ENCODE data around the gene OOEP.

OOEP gene

DNA sequence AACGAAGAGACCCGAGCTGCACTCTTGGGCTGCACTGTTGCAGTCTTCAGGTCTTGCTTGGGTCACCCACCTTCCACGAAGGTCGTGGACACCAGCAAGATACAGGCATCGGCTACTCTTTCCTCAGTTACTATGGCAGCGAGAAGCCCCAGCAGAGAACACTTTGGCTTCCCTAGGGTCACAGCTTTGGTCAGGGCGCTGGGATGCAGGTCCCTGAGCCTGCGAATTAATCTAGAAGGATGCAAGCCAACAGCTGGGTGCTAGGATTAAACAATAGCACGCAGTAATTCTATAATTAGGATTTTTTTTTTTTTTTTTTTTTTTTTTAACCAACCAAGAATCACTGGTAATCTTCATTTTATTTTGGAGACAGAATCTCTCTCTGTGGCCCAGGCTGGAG lies 5.1 kb downstream of the OOEP start:
- DNase-seq (ENCODE audit: low spot score), result no peak

DNA sequence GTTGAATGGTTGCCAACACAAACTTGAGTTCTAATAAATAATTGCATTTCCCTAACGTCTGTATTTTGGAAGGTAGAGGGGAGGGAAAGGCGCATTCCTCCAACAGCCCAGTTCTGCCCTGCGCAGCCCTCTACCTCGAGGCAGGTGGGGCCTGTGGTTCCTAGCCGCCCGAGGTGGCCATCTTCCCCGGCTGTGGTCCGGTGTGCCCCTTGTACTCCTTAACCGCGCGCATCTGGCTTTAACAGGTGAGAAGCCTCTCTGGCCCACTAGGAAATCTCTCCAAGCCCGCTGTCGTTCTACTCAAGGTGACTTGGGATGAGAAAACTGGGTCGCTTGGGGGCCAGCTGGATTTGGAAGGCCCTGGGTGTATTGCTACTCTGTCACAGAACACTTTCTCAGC lies 5.6 kb downstream of the OOEP start:
- no peak for DNase-seq (ENCODE audit: low spot score)

DNA sequence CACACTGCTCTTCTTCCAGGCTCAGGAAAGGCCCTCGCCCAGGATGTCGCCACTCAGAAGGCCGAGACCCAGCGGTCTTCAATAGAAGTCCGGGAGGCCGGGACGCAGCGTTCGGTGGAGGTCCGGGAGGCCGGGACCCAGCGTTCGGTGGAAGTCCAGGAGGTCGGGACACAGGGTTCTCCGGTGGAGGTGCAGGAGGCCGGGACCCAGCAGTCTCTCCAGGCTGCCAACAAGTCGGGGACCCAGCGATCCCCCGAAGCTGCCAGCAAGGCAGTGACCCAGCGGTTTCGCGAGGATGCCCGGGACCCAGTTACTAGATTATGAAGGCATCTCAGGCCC lies 6.2 kb downstream of the OOEP start:
- DNase-seq (ENCODE audit: low spot score), result no peak

DNA sequence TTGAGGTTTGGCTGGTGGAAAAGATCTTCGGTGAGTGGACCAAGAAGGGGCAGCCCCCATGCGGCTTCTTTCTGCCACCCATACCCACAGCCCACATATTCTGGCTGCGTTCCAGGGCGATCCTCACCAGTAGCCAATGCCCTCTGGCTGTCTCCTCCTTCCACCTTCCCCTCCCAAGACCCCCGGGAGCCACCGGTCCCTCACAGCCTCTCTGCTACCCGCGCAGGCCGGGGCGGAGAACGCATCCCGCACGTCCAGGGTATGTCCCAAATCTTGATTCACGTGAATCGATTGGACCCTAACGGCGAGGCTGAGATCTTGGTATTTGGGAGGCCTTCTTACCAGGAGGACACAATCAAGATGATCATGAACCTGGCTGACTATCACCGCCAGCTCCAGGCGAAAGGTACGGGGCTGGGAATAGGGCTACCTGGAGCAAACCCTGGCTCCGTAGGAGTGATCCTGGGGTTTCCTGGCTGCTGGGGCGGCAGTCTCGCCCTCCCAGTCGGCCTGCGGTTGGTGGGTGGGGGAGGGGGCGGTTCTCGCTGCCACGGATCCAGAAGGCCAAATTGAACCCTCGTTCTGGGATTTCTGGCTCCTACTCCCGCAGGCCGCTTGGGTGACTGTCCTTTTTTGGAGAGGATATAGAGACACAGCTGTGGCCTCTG lies 6.7 kb downstream of the OOEP start:
- DNase-seq (ENCODE audit: low spot score), result no peak

DNA sequence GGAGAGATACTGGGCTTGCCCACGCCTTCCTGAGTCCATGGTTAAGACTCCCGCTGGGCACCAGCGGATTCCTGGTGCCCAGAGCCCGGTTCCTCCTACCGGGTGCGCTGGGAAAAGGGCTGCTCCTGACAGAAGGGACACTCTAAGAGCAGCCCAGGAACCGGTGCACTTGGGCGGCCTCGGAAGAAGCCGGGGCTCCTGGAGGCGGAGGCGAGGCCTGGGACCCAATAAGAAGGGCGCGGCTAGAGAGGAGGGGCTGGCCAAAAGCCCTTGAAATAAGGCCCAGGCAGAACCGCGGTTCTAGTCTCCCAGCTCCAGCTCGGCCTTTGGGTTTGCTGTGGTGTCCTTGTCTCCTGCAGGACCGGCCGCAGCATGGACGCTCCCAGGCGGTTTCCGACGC lies 7.3 kb downstream of the OOEP start, which contains the start of gene KHDC3L:
Gene KHDC3L (plus strand): TSS at position 301 of the 400 bp plus-strand sequence. CDS start 72 bp downstream, at position 373.
- DNase-seq (ENCODE audit: low spot score), result no peak

DNA sequence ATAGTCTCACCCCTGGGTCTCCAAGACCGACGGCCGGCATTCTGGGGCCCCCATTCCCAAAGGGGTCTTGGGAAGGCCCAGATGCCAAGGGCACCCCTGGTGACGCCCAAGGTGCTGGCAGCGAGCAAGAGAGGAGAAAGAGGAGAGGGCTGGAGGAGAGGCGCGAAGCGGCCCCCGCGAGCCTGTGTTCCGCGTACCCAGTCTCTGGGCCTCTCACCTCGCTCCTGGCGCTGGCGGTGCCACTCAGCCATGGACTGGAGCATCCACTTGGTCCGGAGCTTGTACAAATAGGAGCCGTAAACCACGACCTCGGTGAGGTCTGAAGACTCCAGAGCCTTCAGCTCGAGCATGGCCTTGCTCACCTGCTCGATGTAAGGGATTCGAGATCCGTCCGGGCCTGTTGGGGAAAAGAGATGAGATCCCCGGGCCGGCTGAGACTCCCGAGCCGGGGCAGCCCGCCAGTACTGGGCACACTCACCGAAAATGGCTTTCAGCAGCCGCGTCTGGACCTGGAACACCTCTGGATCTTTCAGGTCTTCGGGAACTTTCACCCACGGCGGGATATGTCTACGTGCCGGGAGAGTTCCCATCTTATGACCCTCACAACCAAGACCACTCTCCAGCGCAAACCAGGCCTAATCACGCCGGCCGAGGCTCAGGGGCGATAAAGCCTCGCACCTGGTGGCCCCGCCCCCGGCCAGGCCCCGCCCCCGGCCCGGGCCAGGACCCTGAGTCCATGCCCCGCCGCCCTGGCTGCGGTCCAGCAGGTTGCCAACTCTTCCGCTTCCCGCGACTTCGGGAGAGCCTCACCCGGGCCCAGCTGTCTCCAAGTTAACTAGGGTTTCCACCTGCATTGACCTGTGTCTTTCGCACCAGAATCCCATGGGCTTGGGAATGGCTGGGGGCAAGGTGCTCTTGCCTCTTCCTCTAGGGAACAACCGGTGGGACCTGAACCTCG lies 15.8 kb downstream of the OOEP start, which contains the start of gene DPPA5:
Gene DPPA5 (minus strand): TSS at position 641 of the 958 bp plus-strand sequence. CDS start 51 bp downstream, at position 590.
- no peak for DNase-seq (ENCODE audit: low spot score)

DNA sequence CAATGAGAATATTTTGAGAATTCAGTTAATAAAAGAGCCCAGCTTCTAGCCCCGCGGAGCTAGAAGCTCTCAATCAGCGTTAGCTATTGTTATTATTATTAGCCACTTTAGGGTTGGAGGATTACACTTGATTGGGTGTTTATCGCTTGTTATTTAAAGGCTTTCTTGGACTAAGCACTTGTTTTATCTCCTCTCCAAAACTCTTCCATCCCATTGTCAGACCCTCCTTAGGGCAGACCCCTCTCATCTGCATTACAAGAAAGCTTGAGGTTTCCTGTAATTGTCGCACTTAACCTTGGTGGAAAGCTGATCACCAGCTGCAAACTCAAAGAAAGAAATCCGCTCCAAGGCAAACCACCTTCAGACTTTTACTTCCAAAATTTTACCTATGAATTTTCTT lies 20.4 kb downstream of the OOEP start:
- DNase-seq (ENCODE audit: low spot score), result no peak

DNA sequence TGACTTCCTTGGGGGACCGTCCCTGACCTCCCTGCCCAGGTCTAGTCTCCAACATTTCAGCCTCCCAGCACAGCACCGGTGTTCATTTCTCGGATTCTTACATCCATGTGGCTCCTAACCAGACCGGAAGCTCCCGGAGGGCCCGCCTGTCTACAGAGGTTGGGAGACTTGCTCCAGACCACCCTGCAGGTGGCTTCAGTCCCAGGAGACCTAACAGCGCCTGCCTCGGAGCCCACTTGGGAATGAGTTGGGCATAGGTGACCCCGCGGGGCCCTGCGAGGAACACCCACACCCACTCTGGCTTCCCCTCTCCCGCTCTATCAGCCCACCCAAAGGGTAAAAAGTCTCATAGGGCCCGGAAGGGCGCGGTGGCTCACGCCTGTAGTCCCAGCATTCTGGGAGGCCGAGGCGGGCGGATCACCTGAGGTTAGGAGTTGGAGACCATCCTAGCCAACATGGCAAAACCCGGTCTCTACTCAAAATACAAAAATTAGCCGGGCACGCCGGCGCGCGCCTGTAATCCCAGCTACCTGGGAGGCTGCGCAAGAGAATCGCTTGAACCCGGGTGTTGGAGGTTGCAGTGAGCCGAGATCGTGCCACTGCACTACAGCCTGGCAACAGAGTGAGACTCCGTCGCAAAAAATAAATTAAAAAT lies 21.0 kb downstream of the OOEP start:
- DNase-seq (ENCODE audit: low spot score), result no peak

DNA sequence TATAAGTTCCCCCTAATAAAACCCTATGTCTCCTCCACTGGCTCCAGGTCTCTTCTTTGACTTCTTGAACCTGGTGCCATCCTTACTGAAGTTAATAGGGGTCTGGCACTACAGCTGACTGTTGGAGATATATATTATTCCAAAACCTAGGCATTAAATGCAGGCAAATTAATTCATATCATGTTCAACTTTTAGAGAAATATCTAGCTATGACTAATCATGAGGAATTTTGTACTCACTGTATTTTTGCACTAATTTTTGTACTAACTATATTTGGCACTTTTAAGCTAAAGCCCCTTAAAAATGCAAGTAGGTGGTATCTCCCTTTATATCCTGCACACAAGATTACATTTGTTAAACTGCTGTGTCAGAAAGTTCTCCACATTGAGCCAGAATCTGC lies 26.5 kb downstream of the OOEP start:
- DNase-seq (ENCODE audit: low spot score), result no peak

DNA sequence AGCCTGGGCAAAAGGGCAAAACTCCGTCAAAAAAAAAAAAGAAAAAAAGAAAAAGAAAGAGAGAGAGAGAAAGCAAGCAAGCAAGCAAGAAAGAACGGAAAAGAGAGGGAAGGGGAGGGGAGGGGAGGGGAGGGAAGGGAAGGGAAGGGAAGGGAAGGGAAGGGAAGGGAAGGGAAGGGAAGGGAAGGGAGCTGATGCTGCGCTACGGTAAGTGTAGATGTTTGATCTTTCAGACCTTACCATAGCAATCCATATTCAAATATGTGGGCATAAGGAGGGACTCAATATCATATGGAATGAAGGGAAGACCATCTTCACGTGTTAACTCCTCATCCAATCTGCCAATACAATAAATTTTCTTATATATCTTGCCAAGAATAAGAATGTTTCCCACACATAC lies 27.5 kb downstream of the OOEP start:
- DNase-seq (ENCODE audit: low spot score), result no peak

DNA sequence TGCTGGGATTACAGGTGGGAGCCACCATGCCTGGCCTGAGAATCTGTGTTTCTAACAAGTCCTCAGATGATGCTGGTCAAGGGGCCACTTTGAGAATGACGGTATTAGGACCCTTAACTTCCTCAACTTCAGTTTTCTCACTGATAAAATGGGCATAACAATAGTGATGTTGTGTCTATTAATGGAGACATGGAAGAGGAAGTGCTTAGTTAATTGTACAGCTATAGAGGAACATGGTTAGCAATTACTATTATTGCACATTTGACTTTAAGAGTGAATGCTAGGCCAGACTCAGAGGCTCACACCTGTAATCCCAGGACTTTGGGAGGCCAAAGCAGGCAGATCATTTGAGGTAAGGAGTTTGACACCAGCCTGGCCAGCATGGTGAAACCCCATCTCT lies 28.4 kb downstream of the OOEP start:
- DNase-seq (ENCODE audit: low spot score), result no peak

DNA sequence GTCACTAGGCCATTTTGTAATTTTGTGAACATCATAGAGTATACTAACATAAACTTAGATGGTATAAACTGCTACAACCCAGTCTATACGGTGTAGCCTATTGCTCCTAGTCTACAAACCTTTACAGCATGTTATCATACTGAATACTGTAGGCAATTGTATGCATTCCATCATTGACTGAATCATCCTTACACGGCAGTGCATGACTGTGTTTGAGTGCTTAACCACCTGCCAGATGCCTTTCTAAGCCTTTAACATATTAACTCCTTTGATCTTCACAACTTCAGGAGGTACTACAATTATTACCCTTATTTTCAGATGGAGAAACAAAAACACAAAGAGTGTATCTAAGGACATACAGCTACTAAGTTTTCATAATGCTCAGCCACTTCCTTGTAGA lies 29.6 kb downstream of the OOEP start:
- no peak for DNase-seq (ENCODE audit: low spot score)

DNA sequence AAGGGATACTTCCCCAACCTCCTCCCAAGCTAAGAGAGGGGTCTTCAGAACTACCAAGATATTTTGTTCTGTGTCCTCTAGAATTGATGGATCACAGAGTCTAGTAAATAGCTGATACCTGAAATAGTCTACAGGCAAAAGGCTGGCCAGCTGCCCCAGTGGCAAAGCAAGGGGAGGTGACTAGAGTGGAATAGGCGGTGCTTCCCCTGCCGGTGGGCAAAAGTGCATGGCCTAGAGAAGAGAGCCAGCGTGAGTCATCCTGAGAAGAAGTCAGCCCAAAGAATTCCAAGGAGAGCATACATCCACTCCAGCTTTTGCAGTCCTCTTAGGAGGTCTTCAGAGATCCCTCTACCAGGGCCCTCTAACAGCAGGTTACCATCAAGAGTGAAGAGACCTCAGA lies 30.4 kb downstream of the OOEP start:
- no peak for DNase-seq (ENCODE audit: low spot score)

DNA sequence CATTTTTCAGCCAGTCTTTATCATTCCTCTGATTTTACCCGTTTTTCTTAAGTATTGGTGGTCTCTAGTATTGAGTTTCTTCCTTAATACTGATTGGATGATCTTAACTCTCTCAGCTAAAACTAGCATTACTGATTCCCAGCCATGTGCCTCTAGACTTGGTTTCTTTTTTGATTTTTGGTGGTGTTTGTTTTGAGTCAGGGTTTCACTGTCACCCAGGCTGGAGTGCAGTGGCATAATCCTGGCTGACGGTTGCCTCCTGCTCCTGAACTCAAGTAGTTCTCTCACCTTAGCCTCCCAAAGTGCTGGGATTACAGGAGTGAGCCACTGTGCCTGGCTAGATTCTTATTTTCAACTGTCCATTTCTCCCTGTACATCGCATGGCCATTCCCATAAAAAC lies 40.5 kb downstream of the OOEP start:
- DNase-seq (ENCODE audit: low spot score), result no peak

DNA sequence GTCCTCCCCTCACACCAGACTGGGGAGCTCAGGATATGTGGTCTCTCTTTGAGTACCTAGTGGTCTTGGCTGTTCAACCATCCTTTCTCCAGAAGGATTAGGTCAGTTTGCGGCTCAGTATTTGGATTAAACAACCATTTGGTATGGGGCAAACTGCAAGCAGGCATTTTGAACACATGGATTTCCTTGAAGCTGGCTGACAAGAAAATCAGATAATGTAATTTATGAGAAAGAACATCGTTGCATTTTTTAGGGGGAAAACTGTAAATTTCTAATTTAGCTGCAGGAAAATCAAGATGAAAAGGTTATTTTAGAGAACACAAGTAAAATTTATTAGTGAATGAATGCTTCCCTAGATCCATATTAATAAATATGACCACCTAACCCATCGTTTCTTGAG lies 40.9 kb downstream of the OOEP start:
- no peak for DNase-seq (ENCODE audit: low spot score)

DNA sequence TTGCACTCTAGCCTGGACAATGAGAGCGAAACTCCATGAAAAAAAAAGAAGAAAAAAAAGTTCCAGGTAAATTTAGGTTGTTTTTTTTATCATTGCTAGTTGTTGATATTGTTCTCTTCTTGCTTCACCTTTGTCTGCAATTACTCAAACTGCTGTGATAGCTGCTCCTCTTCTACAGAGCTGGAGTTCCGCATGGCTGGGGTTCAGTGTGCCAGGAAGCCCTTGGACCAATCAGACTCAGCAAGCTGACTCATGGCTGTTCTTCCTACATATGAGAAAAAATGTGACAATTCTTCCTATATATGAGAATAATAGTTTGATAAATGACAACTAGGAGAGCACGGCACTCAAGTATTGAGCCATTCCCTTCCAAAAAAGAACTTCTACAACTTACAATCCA lies 44.0 kb downstream of the OOEP start:
- DNase-seq (ENCODE audit: low spot score), result no peak

DNA sequence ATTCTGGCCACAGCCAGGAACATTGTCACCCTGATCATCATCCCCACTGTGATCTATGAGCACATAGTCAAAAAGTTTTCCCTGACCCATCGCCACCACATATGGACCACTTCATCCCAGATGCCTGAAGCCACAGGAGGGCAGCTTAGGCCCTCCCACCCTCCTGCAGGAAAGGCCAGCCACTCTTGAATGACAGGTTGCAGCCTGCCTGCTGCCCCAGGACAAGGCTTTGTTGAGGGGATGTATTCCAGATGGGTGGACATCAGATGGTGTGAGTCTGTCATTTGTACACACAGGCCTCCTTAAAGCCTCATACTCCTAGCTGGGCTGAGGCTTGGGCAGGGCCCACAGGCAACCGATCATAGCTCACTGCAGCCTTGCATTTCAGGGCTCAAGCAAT lies 46.4 kb downstream of the OOEP start:
- no peak for DNase-seq (ENCODE audit: low spot score)

Data from kidney capillary endothelial cell (primary cell).